Raji (cell line): Measurements from ENCODE around the gene RTN3.

Source experiments
- POLR2A ChIP-seq: IDR thresholded peaks from 2 replicates; pipeline ENCODE4 v1.6.1; 2011; ENCODE audit warnings: low read depth, low read length, control low read depth; ENCODE audit not compliant: insufficient read depth

The RTN3 gene, protein sequence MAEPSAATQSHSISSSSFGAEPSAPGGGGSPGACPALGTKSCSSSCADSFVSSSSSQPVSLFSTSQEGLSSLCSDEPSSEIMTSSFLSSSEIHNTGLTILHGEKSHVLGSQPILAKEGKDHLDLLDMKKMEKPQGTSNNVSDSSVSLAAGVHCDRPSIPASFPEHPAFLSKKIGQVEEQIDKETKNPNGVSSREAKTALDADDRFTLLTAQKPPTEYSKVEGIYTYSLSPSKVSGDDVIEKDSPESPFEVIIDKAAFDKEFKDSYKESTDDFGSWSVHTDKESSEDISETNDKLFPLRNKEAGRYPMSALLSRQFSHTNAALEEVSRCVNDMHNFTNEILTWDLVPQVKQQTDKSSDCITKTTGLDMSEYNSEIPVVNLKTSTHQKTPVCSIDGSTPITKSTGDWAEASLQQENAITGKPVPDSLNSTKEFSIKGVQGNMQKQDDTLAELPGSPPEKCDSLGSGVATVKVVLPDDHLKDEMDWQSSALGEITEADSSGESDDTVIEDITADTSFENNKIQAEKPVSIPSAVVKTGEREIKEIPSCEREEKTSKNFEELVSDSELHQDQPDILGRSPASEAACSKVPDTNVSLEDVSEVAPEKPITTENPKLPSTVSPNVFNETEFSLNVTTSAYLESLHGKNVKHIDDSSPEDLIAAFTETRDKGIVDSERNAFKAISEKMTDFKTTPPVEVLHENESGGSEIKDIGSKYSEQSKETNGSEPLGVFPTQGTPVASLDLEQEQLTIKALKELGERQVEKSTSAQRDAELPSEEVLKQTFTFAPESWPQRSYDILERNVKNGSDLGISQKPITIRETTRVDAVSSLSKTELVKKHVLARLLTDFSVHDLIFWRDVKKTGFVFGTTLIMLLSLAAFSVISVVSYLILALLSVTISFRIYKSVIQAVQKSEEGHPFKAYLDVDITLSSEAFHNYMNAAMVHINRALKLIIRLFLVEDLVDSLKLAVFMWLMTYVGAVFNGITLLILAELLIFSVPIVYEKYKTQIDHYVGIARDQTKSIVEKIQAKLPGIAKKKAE

DNA sequence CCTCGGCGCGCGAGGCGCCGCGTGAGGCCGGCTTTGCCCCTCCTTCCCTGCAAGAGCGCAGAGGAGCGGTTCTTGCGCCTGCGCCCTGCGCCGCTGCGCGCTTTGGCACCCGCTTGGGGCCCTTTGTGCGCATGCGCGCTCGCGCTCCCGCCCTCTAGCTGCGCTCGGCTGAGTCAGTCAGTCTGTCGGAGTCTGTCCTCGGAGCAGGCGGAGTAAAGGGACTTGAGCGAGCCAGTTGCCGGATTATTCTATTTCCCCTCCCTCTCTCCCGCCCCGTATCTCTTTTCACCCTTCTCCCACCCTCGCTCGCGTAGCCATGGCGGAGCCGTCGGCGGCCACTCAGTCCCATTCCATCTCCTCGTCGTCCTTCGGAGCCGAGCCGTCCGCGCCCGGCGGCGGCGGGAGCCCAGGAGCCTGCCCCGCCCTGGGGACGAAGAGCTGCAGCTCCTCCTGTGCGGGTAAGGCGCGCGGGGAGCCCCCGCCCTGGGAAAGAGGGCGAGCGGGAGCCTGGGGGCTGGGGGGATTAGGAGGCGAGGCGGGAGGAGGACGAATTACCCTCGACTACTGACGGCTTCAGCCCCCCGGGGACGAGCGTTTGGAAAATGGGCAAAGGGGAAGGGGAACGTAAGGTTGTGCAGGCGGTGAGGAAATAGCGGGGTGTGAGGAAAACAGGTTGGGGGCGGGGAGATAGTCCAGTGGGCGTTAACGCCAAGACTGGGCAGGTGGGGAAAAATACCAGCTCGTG lies at the start of gene RTN3:
Gene RTN3 (plus strand): TSS at position 180 of the 745 bp plus-strand sequence. CDS start 137 bp downstream, at position 317.
- TF ChIP-seq POLR2A, result peak; percentile 96

DNA sequence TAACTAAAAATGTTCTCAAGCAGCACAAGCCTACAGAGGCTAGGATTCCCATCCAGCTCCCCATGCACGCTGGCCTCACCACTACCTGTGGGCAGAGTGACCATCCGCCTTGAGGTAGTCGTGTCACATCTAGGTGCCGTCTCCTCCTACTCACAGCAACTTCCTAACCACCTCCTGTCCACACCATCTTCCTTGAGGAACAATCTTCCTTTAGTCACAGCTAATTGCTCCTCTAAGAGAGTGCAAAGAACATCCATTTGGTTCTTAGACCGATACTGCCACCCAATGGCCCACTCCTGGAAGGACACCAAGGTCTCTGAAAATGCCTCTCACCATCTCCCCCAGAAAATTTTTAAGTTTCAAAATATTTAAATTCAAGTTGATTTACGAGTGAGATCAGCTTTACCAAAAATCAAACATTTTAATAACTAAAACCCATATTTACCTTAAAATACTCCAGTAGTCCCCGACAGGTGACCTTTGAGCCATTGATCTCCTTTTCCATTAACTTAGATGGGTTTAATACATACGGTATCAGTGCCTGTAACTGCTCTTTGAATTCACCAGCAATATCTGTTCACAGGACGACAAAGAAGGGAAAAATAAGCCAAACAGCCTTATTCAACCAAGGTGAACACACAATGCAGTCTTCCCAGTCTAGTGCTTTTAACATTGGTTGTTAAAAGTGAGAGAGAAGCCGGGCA lies 45.4 kb upstream of the RTN3 start:
- no peak for TF ChIP-seq POLR2A

DNA sequence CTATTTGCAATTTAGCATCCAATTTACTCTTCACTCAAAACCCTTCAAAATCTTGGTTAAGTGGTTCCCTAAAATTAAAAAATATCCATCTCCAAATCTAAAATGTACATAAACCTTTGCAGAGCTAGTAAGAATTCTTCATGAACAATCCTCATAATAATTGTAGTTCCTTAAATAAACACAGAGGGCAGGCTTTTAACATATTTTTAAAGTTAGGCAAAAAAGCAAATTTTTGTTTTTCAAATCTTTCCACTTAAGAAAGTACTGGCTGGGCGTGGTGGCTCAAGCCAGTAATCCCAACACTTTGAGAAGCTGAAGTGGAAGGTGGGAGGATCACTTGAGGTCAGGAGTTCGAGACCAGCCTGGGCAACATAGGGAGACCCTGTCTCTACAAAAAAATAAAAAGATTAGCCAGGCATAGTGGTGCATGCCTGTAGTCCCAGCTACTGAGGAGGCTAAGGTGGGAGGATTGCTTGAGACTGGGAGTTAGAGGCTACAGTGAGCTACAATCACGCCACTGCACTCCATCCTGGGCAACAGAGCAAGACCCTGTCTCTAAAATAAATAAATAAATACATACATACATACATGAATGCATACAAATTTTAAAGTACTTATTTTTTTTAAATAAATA lies 42.0 kb upstream of the RTN3 start:
- TF ChIP-seq POLR2A, result no peak

DNA sequence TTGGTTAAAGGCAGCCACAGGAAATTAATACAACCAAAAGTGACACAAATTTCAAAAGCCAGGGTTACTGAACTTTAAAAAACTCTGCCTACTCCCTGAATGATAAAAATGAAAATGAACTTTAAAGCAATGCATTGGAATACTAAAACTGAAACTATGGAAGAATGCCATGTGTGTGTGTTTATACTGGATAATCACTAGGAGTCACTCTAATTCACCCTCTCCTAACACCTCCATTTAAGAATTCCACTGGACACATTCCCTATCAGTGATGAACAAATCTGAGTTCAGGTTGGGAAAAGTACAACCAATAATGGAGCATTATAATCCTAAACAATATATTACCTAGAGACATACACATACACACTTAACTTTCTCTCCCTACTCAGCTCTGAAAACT lies 39.6 kb upstream of the RTN3 start:
- no peak for TF ChIP-seq POLR2A

DNA sequence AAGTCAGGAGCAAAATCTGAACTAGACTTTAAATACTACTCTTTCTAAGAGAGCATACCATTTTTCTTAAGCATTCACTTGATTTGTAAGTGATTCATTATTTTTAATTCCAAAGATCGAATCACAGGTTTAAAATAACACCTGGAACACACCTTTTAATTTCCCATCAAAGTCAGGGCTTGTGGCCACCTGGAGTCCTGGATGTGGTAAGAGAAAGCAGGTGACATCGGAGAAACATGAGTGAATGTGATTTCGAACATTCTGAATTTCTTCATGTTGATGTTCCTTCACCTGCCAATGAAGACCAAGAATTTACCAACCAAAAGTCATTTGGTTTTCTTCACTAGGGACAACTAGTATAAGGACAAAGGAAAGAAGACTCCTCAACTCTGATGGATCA lies 38.1 kb upstream of the RTN3 start:
- no peak for TF ChIP-seq POLR2A

DNA sequence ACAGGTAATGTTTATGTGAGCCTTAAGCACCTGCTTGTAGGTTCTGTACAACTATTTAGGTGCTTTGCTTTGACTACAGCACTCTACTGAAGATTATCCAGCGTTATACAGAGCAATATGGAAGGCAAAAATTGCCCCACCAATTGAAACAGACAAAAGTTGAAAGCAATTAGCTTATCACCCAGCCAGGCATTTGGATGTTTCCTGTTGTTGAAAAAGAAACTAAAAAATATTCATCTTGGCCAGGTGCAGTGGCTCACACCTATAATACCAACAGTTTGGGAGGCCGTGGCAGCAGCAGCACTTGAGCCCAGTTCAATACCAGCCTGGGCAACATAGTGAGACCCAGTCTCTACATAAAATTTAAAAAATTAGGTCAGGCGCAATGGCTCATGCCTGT lies 28.6 kb upstream of the RTN3 start:
- no peak for TF ChIP-seq POLR2A

DNA sequence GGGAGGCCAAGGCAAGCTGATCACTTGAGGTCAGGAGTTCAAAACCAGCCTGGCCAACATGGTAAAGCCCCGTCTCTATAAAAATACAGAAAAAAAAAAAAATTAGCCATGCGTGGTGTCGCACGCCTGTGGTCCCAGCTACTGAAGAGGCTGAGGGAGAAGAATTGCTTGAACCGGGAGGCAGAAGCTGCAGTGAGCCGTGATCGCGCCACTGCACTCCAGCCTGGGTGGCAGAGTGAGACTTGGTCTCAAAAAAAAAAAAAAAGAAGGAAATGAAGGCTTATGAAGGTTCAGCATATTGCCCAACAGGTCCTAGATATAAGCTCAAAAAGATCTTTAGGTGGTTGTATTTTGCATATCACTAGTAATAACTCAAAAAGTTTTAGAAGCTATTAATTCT lies 20.3 kb upstream of the RTN3 start:
- TF ChIP-seq POLR2A, result no peak

DNA sequence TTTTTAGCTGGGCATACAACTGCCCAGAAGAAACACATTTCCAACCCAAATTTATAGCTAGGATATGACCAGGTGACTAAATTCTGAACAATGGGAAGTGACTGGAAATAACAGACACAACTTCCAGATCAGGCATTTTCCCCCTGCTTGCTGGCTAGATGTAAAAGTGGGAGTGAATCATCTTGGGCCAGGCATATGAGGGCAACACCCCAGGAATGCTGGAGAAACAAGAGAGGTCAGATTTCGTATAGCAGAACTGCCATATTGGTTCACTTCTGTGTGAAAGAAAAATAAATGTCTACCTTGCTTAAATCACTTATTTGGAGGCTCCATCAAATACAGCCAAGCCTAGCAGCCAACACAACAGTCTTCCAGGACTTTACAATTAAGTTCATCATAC lies 17.5 kb upstream of the RTN3 start:
- no peak for TF ChIP-seq POLR2A

DNA sequence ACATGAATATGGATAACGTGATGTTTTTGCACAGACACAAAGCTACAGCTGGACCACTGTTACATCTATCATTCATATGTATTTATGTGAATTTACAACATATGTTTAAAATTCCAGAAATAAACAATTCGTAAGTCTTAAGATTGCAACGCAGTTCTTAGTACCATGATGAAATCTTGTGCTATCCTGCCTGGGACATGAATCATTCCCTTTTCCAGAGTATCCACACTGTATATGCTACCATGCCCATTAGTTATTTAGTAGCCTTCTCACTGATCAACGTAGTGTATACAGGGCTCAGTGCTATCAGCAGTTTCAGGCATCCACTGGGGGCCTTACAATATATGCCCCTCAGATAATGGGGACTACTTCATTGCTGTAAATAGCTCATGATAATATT lies 14.4 kb upstream of the RTN3 start:
- no peak for TF ChIP-seq POLR2A

DNA sequence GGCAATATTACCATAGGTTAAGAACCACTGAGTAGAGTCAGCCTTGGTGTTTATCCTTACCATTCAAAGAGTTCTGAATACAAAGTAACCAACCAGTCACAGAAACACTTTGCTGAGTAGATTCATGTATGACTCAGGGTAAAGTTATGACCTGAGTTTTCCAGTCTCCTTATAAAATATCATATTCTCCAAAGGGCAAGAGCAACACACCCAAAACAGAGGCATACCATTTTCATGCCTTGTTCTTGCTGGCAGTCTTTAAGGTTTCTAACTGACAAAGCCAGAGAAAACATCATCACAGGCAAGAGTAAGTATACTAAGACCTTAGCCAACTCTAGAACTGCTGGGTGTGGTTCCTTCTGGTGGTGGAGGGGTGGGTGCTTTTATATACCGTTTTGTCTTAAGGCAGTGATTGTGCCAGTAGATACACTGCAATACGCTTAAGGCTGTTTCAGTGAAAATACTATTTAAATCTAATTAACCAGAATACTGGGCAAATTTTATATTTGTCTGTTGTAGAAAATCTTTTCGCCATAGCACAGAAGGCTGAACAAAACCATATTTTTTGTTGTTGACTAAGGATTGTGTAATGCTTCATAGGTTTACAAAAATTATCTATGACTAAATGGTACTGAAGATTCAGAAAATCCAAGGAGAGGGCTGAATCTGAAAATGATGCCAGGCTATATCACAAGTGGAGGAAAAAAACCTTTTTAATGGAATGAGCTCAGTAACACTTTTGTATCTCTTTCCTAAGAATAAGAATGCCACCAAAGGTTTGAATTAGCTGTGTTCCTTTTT lies 13.1 kb upstream of the RTN3 start:
- TF ChIP-seq POLR2A, result no peak

DNA sequence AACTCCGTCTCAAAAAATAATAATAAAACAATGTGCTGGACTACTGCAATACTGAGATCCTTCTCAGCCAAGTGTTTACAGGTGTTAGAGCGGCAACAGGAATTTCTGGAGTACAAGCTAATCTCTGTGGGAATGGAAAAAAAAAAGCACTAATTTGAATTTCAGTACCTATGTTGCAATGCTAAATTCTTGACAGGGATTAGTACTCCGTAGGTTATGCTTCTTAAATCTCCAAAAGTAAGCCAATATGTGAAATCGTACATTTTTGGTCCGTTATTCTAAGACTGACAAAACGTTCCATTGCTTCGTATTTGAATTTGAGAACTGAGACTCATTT lies 11.2 kb upstream of the RTN3 start:
- no peak for TF ChIP-seq POLR2A

DNA sequence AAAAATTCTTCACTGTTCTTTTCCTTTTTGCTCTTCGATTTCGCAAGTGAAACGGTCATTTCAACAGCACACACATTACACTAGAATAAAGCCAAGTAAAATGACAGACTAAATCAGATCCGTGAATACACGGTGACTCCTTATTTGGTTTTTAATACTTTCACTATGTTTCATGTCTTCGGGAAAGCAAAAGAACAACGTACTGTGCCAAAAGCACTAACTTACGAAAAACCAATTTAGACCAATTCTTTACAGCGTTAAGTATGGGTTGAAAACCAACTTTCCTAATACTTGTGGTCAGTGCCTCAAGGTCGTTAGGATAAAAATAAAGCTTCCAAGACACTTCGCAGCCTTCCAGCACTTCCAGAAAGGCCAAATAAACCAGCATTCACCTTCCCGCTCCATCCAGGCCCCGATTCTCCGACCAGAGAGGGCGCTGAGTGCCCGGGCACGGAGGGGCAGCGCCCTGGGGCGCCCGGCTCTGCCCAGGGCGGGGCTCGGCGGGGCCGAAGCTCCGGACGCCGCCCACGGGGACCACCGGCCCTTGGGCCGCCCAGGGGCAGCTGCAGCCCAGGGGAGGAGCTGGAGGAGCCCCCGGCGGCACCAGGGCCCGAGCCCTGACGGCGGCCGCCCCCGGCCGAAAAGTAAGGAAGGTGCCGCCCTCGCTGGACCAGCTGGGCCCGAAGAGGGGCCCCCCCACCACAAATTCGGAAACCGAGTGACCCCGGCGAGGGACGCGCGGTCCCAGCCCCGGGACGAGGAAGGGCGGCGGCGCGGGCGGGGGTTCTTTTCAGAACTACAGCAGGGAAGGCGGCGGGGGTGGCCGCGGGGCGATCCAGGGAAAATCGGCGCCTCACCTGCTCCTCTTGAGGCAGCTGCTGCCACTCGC lies 10.6 kb upstream of the RTN3 start:
- no peak for TF ChIP-seq POLR2A
